HCT116 (cell line): ENCODE measurements around the gene PCCA. TPM values are rescaled to one million over a fixed set of nuclear protein-coding genes. Genes with fewer than 3 reads are reported as not detected.

Experiments used
- ATAC-seq: fragments of 200-7000 bp; cut with Tn5 transposase; 2 replicates; pipeline ENCODE4 v1.9.1; 2020; ENCODE audit warnings: mild to moderate bottlenecking, moderate library complexity
- BruUV-seq: library from RNA; stranded (reverse); fragments of 400-500 nt; replicated peaks from 2 replicates; lab custom pipeline; 2021; lab: Mats Ljungman, UMichigan
- CTCF ChIA-PET: fragments of 300-600 bp; sonication (Branson Sonifier 250); formaldehyde crosslinking; loops from one replicate; lab custom pipeline; 2021; ENCODE audit warnings: antibody characterized with exemption; lab: Charles Lee
- POLR2A ChIA-PET: fragments of 300-600, 350-600 bp; sonication (Branson Sonifier 250); formaldehyde crosslinking; loops from one replicate; lab custom pipeline; 2021; ENCODE audit warnings: antibody characterized with exemption; lab: Charles Lee
- RAD21 ChIA-PET, 2 experiments: fragments of 300-600 bp; sonication (Branson Sonifier 250); formaldehyde crosslinking; loops; one replicate each; lab custom pipeline; 2023; ENCODE audit warnings: low total read pairs in 2 of 2; ENCODE audit not compliant: uncharacterized antibody in 2 of 2, unreplicated experiment in 2 of 2, low non-redundant PET in 1 of 2; lab: Charles Lee
- DNase-seq: peaks from one replicate; pipeline ENCODE4 v3.0.0-alpha.2; 2010; ENCODE audit warnings: low read depth, low spot score
- H2AFZ ChIP-seq: fragments of 200-600 bp; shearing (Covaris generic), sonication (generic); 2 replicates; pipeline ENCODE4 v1.6.1; 2017; ENCODE audit warnings: low read depth, mixed run types, mixed read lengths, antibody characterized with exemption, low read length; ENCODE audit not compliant: poor library complexity, severe bottlenecking
- H3K27ac ChIP-seq: 2 replicates; pipeline ENCODE4 v1.5.1; 2012; ENCODE audit warnings: low read depth, low read length
- H3K27me3 ChIP-seq: fragments of 200-600 bp; sonication (generic); 2 replicates; pipeline ENCODE4 v1.6.1; 2016; ENCODE audit warnings: mixed run types, low read length, mixed read lengths; ENCODE audit not compliant: insufficient read depth
- H3K36me3 ChIP-seq, 2 experiments: fragments of 200-500 bp in 1 of 2; fragments of 200-600 bp in 1 of 2; sonication (Bioruptor generic) in 1 of 2; sonication (generic) in 1 of 2; 2 replicates each; pipeline versions ENCODE4 v1.5.1 to v1.6.1; 2014 to 2016; ENCODE audit warnings: low read length in 2 of 2, inconsistent platforms in 1 of 2, mixed read lengths in 1 of 2, mixed run types in 1 of 2; ENCODE audit not compliant: insufficient read depth in 2 of 2, control insufficient read depth in 1 of 2
- H3K4me1 ChIP-seq, 2 experiments: fragments of 200-600 bp in 1 of 2; sonication (generic) in 1 of 2; 2 replicates each; pipeline versions ENCODE4 v1.5.1 to v1.6.1; 2012 to 2017; ENCODE audit warnings: low read length in 2 of 2, inconsistent platforms in 1 of 2, mild to moderate bottlenecking in 1 of 2, mixed read lengths in 1 of 2, mixed run types in 1 of 2, moderate library complexity in 1 of 2; ENCODE audit not compliant: insufficient read depth in 2 of 2, control insufficient read depth in 1 of 2
- H3K4me2 ChIP-seq: fragments of 200-600 bp; sonication (generic); 2 replicates; pipeline ENCODE4 v1.6.1; 2017; ENCODE audit warnings: mixed run types, low read length, mixed read lengths
- H3K4me3 ChIP-seq, 2 experiments: fragments of 200-600 bp in 1 of 2; sonication (generic) in 1 of 2; replicated peaks in 1 of 2; 2 replicates each; pipeline ENCODE4 v1.5.1; 2011 to 2016; ENCODE audit warnings: low read length in 2 of 2, control low read depth in 1 of 2, low read depth in 1 of 2, mild to moderate bottlenecking in 1 of 2, mixed read lengths in 1 of 2, mixed run types in 1 of 2
- H3K79me2 ChIP-seq: fragments of 200-600 bp; sonication (generic); 2 replicates; pipeline ENCODE4 v1.6.1; 2017; ENCODE audit warnings: mild to moderate bottlenecking, mixed run types, low read length, moderate library complexity, mixed read lengths; ENCODE audit not compliant: insufficient read depth
- H3K9ac ChIP-seq: fragments of 200-600 bp; sonication (generic); 2 replicates; pipeline ENCODE4 v1.6.1; 2016; ENCODE audit warnings: low read length, mixed read lengths
- H3K9me2 ChIP-seq: fragments of 200-600 bp; sonication (generic), shearing (Covaris generic); 2 replicates; pipeline ENCODE4 v1.6.1; 2017; ENCODE audit warnings: mixed run types, mild to moderate bottlenecking, moderate library complexity; ENCODE audit not compliant: insufficient read depth
- H3K9me3 ChIP-seq, 2 experiments: fragments of 200-500 bp in 1 of 2; fragments of 200-600 bp in 1 of 2; sonication (Bioruptor generic) in 1 of 2; sonication (generic) in 1 of 2; 2 replicates each; pipeline ENCODE4 v1.6.1; 2014 to 2017; ENCODE audit warnings: low read length in 2 of 2, mixed read lengths in 2 of 2, inconsistent platforms in 1 of 2, low read depth in 1 of 2, mild to moderate bottlenecking in 1 of 2, mixed run types in 1 of 2, moderate library complexity in 1 of 2; ENCODE audit not compliant: control insufficient read depth in 1 of 2, insufficient read depth in 1 of 2
- H4K20me1 ChIP-seq: fragments of 200-600 bp; sonication (generic), shearing (Covaris generic); 2 replicates; pipeline ENCODE4 v1.6.1; 2017; ENCODE audit warnings: mixed run types, mild to moderate bottlenecking, moderate library complexity; ENCODE audit not compliant: insufficient read depth
- CBX3 ChIP-seq: IDR thresholded peaks from 2 replicates; pipeline ENCODE4 v1.6.1; 2012; ENCODE audit warnings: low read depth
- ELF1 ChIP-seq: IDR thresholded peaks from 2 replicates; pipeline ENCODE4 v1.6.1; 2012; ENCODE audit warnings: low read depth, borderline replicate concordance
- EZH2 ChIP-seq: fragments of 200-600 bp; sonication (generic); IDR thresholded peaks from 2 replicates; pipeline ENCODE4 v1.6.1; 2017; ENCODE audit warnings: antibody characterized with exemption, mixed run types
- EZH2phosphoT487 ChIP-seq: fragments of 200-600 bp; IDR thresholded peaks from 2 replicates; pipeline ENCODE4 v1.6.1; 2018; ENCODE audit warnings: antibody characterized with exemption, borderline replicate concordance
- FOSL1 ChIP-seq: IDR thresholded peaks from 2 replicates; pipeline ENCODE4 v1.6.1; 2012; ENCODE audit warnings: low read depth
- JUND ChIP-seq: IDR thresholded peaks from 2 replicates; pipeline ENCODE4 v1.6.1; 2012
- POLR2A ChIP-seq: IDR thresholded peaks from 2 replicates; pipeline ENCODE4 v1.7.0; 2011; ENCODE audit warnings: borderline replicate concordance; ENCODE audit not compliant: insufficient read depth, insufficient read length; ENCODE audit errors: extremely low read depth
- POLR2AphosphoS5 ChIP-seq: IDR thresholded peaks from 2 replicates; pipeline ENCODE4 v1.6.1; 2011; ENCODE audit warnings: mild to moderate bottlenecking, low read depth, low read length, moderate library complexity
- RAD21 ChIP-seq: IDR thresholded peaks from 2 replicates; pipeline ENCODE4 v1.6.1; 2012; ENCODE audit warnings: low read depth, mild to moderate bottlenecking
- SIN3A ChIP-seq: IDR thresholded peaks from 2 replicates; pipeline ENCODE4 v1.6.1; 2012; ENCODE audit warnings: low read depth
- SRF ChIP-seq: IDR thresholded peaks from 2 replicates; pipeline ENCODE4 v1.6.1; 2012; ENCODE audit warnings: low read depth
- TCF7L2 ChIP-seq: IDR thresholded peaks from 2 replicates; pipeline ENCODE4 v1.7.0; 2011; ENCODE audit warnings: borderline replicate concordance, inconsistent platforms; ENCODE audit not compliant: insufficient read depth, insufficient read length; ENCODE audit errors: extremely low read depth
- ZFX ChIP-seq: fragments of 450-650 bp; IDR thresholded peaks from 2 replicates; pipeline ENCODE4 v1.6.1; 2017
- ZNF274 ChIP-seq: fragments of 200-500 bp; sonication (Bioruptor generic); IDR thresholded peaks from 2 replicates; pipeline ENCODE4 v1.6.1; 2014; ENCODE audit warnings: mild to moderate bottlenecking, low read depth, low read length, inconsistent platforms
- intact Hi-C: fragments of 100-400 bp; cut with micrococcal nuclease; formaldehyde crosslinking; loops from 2 replicates; pipeline ENCODE4 v1.10.0; 2022
- total RNA-seq: library from RNA; stranded (reverse); gene quantifications from one replicate; pipeline ENCODE4 v1.2.1, GENCODE V29; 2021; ENCODE audit not compliant: unreplicated experiment
- TF ChIP-seq, protein P1 (sequence below): IDR thresholded peaks from 2 replicates; pipeline ENCODE4 v1.6.1; 2011; ENCODE audit warnings: mild to moderate bottlenecking, low read length, moderate library complexity; ENCODE audit not compliant: insufficient replicate concordance; ENCODE audit errors: extremely low read depth
- TF ChIP-seq, protein P2 (sequence below): IDR thresholded peaks from 2 replicates; pipeline ENCODE4 v1.6.1; 2012; ENCODE audit warnings: low read depth
- TF ChIP-seq, protein P3 (sequence below): IDR thresholded peaks from 2 replicates; pipeline ENCODE4 v1.6.1; 2012

Gene PCCA
- total RNA-seq, 1 experiment from 2014 or later = 23.0 TPM

DNA sequence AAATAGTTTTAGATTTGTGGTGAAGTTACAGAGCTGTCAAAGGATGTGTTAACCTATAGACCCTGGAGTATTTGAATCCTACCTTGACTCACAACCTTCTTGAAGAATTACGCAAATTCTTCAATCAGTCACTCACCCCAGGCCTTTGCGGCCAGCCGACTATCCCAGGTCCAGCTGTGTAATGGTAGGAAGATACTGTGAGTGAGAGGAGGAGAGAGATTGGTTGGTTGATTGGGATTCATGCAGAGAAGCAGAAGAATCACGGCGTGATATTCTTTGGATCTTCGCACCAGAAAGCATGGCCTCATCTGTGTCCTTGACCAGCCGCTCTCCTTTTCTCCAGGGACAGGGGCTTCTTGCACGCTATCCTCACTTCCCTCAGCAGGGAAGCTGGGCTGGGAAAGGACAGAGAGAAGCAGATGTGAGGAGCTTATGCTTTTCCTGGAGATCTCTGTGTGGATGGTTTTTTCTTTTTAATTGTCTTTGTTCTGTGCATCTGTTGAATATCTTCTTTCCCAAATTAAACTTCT is 250.6 kb downstream of the PCCA start (continued):
- no peak for TF ChIP-seq FOSL1
- TF ChIP-seq SRF = no peak
- no peak for TF ChIP-seq TCF7L2
- no peak for TF ChIP-seq JUND
- TF ChIP-seq SIN3A = no peak

DNA sequence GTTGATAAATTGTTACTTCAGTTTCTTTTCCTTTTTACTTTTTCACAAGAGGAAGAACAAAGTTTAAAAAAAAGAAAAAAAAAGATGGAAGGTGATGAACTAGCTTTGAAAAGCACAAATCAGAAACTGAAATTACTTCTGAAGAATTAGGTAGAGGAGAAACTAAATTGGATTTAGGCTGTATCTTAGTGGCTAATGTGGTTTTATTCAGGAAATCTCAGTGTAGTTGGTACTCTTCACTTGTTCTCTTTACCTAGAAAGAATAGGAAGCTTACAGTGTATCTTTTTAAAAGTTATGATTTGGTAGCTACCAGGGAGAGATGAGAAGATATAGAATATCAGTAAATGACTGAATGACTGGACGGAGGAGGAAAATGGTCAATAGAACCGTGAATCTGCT is 252.0 kb downstream of the PCCA start:
- POLR2A ChIA-PET = no interaction called here
- DNase-seq (no peak), ATAC-seq (no peak)
- H3K4me2 ChIP-seq = no peak overlapping the region
- no peaks in the 10 kb centered on the region for H3K9me3 ChIP-seq
- no peaks in the 10 kb centered on the region for H3K79me2 ChIP-seq
- no peaks in the 10 kb centered on the region for H3K9me2 ChIP-seq
- no TSS peak for BruUV-seq
- RAD21 ChIA-PET = no interaction called here
- no peak overlapping the region for H3K27ac ChIP-seq
- intact Hi-C loops = loop anchor here (10.0 kb wide), 1 partner anchor 174 kb away; no protein-coding TSS in a partner anchor
- H3K36me3 ChIP-seq = no peaks in the 10 kb centered on the region
- H3K4me3 ChIP-seq = no peak overlapping the region
- CTCF ChIA-PET = no interaction called here
- no peaks in the 10 kb centered on the region for H4K20me1 ChIP-seq
- TF ChIP-seq POLR2A = no peak
- TF ChIP-seq, protein P1, sequence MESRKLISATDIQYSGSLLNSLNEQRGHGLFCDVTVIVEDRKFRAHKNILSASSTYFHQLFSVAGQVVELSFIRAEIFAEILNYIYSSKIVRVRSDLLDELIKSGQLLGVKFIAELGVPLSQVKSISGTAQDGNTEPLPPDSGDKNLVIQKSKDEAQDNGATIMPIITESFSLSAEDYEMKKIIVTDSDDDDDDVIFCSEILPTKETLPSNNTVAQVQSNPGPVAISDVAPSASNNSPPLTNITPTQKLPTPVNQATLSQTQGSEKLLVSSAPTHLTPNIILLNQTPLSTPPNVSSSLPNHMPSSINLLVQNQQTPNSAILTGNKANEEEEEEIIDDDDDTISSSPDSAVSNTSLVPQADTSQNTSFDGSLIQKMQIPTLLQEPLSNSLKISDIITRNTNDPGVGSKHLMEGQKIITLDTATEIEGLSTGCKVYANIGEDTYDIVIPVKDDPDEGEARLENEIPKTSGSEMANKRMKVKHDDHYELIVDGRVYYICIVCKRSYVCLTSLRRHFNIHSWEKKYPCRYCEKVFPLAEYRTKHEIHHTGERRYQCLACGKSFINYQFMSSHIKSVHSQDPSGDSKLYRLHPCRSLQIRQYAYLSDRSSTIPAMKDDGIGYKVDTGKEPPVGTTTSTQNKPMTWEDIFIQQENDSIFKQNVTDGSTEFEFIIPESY = no peak
- TF ChIP-seq EZH2 = no peak
- TF ChIP-seq ZNF274 = no peak
- TF ChIP-seq POLR2AphosphoS5 = no peak
- TF ChIP-seq ELF1 = no peak
- no peak for TF ChIP-seq EZH2phosphoT487
- TF ChIP-seq TCF7L2 = no peak
- TF ChIP-seq CBX3 = no peak
- no peak for TF ChIP-seq RAD21
- no peak for TF ChIP-seq ZFX
- TF ChIP-seq, protein P2, sequence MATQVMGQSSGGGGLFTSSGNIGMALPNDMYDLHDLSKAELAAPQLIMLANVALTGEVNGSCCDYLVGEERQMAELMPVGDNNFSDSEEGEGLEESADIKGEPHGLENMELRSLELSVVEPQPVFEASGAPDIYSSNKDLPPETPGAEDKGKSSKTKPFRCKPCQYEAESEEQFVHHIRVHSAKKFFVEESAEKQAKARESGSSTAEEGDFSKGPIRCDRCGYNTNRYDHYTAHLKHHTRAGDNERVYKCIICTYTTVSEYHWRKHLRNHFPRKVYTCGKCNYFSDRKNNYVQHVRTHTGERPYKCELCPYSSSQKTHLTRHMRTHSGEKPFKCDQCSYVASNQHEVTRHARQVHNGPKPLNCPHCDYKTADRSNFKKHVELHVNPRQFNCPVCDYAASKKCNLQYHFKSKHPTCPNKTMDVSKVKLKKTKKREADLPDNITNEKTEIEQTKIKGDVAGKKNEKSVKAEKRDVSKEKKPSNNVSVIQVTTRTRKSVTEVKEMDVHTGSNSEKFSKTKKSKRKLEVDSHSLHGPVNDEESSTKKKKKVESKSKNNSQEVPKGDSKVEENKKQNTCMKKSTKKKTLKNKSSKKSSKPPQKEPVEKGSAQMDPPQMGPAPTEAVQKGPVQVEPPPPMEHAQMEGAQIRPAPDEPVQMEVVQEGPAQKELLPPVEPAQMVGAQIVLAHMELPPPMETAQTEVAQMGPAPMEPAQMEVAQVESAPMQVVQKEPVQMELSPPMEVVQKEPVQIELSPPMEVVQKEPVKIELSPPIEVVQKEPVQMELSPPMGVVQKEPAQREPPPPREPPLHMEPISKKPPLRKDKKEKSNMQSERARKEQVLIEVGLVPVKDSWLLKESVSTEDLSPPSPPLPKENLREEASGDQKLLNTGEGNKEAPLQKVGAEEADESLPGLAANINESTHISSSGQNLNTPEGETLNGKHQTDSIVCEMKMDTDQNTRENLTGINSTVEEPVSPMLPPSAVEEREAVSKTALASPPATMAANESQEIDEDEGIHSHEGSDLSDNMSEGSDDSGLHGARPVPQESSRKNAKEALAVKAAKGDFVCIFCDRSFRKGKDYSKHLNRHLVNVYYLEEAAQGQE = no peak
- TF ChIP-seq, protein P3, sequence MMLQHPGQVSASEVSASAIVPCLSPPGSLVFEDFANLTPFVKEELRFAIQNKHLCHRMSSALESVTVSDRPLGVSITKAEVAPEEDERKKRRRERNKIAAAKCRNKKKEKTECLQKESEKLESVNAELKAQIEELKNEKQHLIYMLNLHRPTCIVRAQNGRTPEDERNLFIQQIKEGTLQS = no peak
- no peaks in the 10 kb centered on the region for H3K27me3 ChIP-seq
- H2AFZ ChIP-seq = no peak overlapping the region
- H3K4me1 ChIP-seq = no peaks in the 10 kb centered on the region
- H3K9ac ChIP-seq = no peak overlapping the region
